C1 segment of cervical spinal cord (tissue), 14 donors: ENCODE results near the gene GBX1.
A peak's percentile ranks its signal among the peaks of the same experiment; 100 is the strongest.

Source experiments
- DNase-seq, 14 donors: peaks; one replicate each; lab custom pipeline; 2025; lab: John Stamatoyannopoulos, UW

Gene GBX1

DNA sequence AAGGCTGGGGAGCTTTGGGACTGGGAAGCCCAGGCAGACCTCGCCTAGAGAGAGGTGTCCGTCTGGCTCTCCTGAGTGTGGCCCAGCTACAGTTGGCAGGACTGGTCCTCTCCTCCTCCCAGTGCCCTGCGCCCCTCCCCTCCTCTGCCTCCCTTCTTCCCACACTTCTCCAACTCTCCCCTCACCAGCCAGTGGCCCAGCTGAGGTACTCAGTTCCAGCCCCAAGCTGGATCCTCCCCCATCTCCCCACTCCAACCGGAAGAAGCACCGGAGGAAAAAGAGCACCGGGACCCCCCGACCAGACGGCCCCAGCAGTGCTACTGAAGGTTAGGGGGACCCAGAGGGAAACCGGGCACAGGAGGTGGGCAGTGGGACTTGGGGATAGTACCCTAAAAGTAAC, 27.7 kb downstream of the GBX1 start:
- DNase-seq, result no peak

DNA sequence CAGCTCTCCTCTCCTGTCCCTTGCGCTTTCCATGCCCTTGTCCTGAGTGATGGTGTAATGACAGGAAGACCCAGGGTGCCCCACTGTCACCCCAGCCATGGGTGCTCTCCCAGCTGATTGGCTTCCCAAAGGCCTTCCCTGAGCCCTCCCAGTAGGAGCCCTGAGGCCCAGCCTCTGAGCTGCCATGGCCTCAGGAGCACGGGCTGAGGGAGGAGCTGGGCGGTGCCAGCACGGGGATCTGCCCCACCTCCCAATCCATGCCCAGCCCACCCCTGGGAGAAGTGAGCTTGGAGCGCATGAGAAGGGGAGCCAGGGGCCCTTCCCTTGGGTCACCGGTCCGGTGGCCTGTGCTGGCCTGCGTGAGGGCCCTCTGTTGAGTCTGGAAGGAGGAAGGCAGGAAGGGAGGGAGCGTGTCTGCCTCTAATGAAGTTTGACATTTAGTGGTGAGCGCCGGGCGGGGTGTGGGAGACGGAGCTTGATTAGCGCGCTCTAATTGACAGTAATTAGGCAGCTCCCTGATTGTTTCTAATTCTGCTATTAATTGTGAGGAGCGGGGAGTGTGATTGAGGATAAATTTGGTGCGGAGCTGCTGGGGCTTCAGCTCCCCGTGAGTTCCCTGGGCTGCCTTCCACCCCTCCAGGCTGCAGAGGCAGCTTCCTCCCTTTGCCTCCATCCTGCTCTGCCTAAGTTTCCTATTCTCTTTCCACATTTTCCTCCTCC, 28.3 kb downstream of the GBX1 start:
- no peak for DNase-seq

GRCh38 chr7:151138153-151138851, 29.2 kb downstream of the GBX1 start:
- no peak for DNase-seq

- DNase-seq, result no peak
Measured at GRCh38 chr7:151137791-151138152, 29.7 kb downstream of the GBX1 start.

DNA sequence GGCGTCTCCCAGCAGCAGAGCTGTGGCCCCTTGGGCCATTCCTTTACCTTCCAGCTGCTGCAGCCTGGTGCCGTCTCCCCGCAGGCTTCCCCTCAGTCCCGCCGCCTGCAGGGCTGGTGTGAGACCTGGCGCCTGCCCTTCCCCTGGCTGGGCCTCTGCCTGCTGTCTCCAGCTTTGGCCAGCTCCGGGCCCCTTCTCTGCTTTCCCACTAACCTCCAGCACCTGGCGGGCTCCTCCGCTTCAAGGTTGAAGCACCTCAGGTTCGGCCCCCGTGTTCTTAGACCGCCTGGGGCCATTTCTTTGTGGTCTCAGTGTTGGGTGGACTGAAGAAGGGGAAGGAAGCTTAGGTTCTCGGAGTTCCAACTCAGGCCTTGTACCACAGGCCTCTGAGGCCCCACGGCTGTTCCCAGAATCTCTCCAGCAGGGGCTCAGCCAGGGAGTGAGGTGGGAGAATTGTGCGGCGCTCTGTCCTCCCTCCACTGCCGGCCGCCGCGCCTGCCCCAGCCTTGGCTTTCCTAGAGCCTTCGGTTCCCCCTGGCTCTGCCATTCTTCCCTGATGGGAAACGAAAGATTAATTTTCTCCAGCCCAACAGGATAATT, 30.3 kb downstream of the GBX1 start:
- DNase-seq, result no peak

DNA sequence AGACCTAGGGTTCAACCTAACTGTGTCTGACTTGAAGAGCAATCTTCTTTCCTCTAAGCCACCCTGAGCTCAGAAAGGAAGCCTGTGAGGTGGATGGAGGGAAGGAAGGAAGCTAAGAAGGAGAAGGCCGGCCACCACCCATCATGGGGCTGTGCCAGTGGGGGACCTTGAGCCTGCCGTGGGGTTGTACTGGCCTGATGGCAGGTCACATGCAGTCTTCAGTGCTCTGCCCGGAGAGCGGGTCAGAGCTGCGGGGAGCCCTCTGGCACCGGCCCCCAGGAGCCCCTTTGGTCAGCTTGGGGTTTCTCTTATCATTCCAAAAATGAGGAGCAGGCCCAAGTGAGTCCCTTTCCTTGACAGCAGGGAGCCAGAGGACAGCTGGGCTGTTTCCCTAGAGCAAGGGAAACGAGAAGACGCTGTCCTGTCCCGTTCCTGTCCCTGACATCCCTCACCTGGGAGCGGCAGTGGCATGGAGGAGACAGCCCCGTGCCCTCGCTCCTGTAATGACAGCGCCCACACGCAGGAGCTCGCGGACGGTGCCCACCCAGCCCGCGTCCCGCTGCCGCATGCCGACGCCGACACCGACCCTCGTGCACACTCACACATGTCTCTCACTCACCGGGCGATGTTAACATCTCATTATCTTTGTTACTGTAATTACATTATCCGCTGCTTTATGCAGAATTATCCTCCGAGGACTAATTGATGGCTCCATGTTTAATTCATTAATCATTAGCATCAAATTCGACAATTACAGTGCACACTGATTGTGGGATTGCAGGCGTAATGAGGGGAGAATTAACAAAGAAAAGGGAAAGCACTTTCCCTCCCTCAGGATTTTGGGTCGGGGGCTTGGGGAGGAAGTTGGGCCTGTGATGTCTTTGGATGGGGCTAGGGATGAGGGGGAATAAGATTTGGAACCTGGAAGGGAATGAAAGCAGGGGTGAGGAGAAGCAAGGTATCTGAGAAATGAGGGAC, 31.3 kb downstream of the GBX1 start:
- no peak for DNase-seq

DNA sequence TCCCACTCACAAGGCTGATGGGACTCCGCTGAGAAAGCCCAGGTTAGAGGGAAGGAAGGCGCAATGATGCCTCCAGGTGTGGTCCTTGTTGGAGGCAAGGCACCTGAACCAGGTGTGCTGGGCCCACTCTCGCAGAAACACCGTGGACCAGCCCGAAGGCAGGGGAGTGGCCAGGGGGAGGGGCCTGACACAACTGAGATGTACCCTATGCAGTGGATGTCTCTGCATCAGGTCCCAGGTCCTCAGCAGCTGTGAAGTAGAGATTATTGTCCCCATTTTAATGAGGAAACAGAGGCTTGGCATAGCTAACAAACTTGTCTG, 32.0 kb downstream of the GBX1 start:
- DNase-seq, result no peak

- no peak for DNase-seq
Measured at GRCh38 chr7:151134743-151135524, 32.6 kb downstream of the GBX1 start.

DNA sequence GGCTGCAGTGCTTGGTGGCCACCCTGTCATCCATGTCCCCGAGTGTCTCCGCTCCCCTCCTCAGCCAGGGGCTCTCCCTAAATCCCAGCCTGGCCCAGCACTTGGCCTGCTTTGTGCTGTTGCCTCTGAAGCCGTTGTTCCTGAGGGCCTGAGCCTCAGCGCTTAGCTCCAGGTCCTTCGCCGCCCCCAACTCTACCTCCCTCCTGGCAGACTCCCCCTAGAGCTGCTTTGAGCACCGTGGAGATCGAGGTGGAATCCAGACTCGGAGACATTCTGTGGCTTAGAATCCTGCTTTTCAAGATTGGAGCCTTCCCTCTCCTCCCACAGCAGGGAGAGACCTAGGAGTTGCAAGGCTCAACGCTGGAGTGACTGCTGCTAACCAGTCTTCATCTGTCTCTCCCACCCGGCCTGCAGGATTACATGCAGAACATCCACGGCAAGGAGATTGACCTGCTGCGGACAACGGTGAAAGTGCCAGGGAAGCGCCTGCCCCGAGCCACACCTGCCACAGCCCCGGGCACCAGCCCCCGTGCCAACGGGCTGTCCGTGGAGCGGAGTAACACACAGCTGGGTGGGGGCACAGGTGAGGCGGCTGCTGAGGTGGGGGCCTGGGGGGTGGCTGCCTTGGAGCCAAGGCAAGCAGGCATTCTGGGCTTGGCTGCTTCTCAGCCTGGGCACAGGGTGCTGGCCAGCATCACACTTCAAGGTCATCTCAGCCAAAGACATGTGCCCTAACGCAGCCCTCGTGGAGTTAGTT, 33.3 kb downstream of the GBX1 start:
- no peak for DNase-seq

DNA sequence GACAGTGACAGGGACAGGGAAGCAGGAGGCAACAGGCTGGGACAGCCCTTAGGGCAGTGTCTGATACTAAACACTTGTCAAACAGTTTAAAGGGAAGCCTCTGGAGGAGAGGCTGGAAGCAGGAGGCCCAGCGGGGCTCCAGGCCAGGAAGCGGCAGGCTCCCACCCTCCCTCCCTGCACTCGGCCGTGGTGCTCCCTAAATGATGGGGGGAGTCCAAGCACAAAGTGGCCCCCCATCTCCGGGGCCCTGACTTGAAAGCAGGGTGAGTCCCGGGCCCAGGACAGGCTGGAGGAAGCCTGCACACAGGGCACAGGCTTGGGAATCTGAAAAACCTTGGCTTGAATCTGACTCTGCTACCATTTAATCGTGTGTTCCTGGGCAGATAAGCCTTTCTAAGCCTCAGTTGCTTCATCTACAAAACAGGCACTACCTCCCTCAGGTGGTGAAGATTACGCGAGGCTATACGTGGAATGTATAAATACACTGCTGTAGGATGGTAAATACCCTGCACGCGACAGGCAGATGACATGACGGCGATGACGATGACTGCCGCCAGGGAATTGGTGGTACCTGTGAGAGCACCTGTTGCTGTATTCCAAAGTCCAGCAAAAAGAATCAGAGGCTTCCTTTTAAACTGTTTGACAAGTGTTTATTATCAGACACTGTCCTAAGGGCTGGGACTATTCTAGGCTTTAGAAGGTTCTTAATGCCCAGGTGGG, 34.1 kb downstream of the GBX1 start:
- DNase-seq, result no peak

GRCh38 chr7:151132461-151133205, 34.9 kb downstream of the GBX1 start:
- no peak for DNase-seq

DNA sequence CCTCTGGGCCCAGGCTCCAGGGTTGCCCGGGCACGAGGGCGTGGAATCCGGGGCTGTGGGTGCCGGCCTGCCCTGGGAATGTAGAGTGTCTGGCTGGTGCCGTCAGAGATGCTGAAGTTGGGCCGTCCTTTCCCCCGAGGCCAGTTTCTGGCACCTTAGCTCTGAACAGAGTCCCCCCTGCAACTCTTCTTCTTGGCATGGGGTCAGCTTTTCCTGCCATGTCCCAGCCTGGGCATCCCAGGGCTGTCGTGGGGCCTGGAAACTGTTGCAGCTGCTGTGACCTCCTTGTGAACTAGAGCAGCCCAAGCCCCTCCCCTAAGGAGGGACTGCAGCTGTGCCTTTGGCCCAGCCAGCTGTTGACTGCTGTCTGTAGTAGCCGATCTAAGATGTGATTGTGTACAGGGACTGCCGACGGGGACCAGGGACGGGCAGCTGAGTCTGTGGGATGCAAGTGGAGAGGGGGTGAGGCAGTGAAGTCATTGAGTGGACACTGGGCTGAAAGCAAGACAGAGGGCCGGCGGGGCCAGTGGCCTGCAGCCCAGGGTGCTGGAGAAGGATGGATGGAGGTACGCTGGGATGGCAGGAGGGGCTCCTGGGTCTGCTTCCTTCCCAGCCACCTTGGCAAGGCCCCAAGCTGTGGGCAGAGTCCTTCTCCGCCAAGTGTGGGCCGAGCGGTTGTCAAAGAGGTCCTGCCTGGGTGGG, 35.8 kb downstream of the GBX1 start:
- DNase-seq, result peak in 8 of 14 donors; percentile 14 to 81 (median 51)

- peak in 1 of 14 donors; percentile 54 for DNase-seq
Measured at GRCh38 chr7:151131224-151131591, 36.3 kb downstream of the GBX1 start.

- DNase-seq, result no peak
Measured at GRCh38 chr7:151130741-151131157, 36.7 kb downstream of the GBX1 start.

GRCh38 chr7:151129960-151130591, 37.4 kb downstream of the GBX1 start:
- DNase-seq, result peak in 1 of 14 donors; percentile 20

GRCh38 chr7:151129117-151129959, 38.2 kb downstream of the GBX1 start:
- no peak for DNase-seq

DNA sequence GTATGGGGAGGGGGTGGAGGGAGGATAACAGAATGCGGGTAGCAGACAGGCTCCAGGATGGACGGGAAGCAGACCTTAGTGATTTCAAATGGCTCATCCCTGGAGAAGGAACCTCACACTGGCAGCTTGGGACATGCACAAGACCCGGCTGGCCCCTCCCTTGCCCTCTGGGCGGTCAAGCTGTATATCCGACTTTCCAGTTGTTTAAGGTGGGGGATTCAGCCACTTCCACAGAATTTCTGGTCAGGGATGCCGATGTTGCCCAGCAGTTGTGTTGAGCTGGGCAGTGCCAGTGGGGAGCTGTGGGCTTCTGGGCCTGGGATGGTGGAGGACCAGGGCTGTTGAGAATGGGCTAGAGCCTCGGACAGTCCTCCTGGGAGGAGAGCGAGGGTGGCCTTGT, 38.8 kb downstream of the GBX1 start:
- DNase-seq, result no peak
